Hematopoietic multipotent progenitor cell (in vitro differentiated cells): ENCODE results near the gene PCDHGA4. TPM values are rescaled to one million over a fixed set of nuclear protein-coding genes. Genes with fewer than 3 reads are reported as not detected.
"Not testable (repeated sequence)": the region's sequence is repeated elsewhere in the genome, so short reads cannot be mapped to it uniquely, and the experiment has no call there.

Experiments used
- DNase-seq, 3 donors: peaks; one replicate each; pipeline ENCODE4 v3.0.0-alpha.2; 2011 to 2015; ENCODE audit warnings: low read depth in 2 of 3, low spot score in 2 of 3
- total RNA-seq: library from RNA; depleted of rRNA; stranded (reverse); fragments of >200 nt; gene quantifications from one replicate; pipeline ENCODE4 v1.2.3, GENCODE V29; 2012

PCDHGA4 gene
- total RNA-seq, 1 donor = 0.81 TPM

DNA sequence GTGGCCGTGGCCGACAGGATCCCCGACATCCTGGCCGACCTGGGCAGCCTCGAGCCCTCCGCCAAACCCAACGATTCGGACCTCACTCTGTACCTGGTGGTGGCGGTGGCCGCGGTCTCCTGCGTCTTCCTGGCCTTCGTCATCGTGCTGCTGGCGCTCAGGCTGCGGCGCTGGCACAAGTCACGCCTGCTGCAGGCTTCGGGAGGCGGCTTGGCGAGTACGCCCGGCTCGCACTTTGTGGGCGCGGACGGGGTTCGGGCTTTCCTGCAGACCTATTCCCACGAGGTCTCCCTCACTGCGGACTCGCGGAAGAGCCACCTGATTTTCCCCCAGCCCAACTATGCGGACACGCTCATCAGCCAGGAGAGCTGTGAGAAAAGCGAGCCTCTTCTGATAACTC, 8.8 kb upstream of the PCDHGA4 start:
- not testable (repeated sequence) for DNase-seq

DNA sequence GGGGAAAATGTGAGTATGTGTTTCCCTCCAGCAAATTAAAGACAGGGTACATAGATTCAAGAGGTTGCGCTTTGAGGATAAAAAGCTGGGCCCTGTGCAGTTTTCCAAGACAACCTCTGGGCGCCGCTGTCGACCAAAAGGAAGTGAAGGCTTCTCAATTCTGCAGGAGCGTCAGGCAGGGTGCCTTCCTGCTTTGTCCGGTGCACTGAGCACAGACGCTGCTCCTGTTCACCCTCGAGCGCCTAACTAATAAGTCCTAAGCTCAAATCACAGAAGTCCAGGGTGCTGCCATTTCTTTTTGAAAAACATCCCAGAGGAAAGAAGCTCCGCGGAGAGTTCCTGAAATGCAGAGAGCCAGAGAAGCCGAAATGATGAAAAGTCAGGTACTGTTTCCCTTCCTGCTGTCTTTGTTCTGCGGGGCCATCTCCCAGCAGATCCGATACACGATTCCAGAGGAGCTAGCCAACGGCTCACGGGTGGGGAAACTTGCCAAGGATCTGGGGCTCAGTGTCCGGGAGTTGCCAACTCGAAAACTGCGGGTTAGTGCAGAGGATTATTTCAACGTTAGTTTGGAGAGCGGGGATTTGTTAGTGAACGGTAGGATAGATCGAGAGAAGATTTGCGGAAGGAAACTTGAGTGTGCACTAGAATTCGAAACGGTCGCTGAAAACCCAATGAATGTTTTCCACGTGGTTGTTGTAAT, 4.8 kb upstream of the PCDHGA4 start, which contains the start of gene PCDHGB1:
TSS of gene PCDHGB1 (plus strand) at position 183 of the 703 bp plus-strand sequence. CDS start at position 345, 162 bp downstream.
- DNase-seq = peak in 1 of 3 donors; percentile 31

DNA sequence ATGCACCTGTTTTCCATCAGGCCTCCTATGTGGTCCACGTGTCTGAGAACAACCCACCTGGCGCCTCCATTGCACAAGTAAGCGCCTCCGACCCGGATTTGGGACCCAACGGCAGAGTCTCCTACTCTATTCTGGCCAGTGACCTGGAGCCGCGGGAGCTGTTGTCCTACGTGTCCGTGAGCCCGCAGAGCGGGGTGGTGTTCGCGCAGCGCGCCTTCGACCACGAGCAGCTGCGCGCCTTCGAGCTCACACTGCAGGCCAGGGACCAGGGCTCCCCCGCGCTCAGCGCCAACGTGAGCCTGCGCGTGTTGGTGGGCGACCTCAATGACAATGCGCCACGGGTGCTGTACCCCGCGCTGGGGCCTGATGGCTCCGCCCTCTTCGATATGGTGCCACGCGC, 3.2 kb upstream of the PCDHGA4 start:
- DNase-seq = no peak

DNA sequence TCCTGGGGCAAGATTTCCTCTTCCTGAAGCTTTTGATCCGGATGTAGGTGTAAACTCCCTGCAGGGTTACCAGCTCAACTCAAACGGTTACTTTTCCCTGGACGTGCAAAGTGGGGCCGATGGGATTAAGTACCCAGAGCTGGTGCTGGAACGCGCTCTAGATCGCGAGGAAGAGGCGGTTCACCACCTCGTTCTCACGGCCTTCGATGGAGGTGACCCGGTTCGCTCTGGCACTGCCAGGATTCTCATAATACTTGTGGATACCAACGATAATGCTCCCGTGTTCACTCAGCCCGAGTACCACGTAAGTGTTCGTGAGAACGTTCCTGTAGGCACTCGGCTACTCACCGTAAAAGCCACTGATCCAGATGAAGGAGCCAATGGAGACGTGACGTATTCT, 820 bp downstream of the PCDHGA4 start:
- DNase-seq = no peak

DNA sequence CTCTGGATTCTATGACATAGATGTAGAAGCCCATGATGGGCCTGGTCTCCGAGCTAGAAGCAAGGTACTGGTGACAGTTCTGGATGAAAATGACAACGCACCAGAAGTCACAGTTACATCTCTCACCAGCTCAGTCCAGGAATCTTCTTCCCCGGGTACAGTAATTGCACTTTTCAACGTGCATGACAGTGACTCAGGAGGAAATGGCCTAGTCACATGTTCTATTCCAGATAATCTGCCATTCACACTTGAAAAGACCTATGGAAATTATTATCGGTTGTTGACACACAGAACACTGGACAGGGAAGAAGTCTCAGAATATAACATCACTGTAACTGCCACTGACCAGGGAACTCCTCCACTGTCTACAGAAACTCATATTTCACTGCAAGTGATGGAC, 1.3 kb downstream of the PCDHGA4 start:
- DNase-seq = no peak

DNA sequence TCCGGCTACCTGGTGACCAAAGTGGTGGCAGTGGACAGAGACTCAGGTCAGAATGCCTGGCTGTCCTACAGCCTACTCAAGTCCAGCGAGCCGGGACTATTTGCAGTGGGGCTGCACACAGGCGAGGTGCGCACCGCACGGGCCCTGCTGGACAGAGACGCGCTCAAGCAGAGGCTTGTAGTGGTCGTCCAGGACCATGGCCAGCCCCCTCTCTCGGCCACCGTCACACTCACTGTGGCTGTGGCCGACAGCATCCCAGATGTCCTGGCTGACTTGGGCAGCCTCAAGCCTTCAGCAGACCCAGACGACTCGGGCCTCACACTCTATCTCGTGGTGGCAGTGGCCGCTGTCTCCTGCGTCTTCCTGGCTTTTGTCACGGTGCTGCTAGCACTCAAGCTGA, 2.1 kb downstream of the PCDHGA4 start:
- no peak for DNase-seq

DNA sequence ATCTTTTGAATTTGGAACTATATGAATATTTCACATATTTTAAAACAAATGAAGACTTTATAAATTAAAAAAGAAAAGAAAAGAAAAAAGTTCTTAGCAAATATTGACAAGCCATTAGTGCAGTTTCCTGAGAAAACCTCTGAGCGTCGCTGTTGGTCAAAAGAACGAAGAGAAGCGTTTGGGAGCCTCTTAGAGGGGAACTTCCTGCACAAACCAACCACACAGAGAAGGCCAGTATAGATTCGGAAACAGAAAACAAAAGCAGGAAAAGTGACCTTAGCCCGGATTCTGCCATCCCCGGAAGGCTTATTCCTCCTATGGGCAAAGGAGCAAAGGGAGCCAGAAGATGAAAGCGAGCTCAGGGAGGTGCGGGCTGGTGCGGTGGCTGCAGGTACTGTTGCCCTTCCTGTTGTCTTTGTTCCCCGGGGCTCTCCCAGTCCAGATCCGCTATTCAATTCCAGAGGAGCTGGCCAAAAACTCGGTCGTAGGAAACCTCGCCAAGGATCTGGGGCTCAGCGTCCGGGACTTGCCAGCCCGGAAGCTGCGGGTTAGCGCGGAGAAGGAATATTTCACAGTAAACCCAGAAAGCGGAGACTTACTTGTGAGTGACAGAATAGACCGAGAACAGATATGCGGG, 5.1 kb downstream of the PCDHGA4 start, which contains the start of gene PCDHGB2:
TSS of gene PCDHGB2 (plus strand) at position 205 of the 637 bp plus-strand sequence. CDS start at position 347, 142 bp downstream.
- DNase-seq = peak in 1 of 3 donors; percentile 62

DNA sequence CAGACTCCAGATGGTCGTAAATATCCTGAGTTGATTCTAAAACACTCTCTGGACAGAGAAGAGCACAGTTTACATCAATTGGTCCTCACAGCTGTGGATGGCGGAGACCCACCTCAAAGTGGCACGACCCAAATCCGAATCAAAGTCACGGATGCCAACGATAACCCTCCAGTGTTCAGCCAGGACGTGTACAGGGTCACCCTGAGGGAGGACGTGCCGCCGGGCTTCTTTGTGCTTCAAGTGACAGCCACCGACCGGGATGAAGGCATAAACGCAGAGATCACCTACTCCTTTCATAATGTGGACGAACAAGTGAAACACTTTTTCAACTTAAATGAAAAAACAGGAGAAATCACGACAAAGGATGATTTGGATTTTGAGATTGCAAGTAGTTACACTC, 5.9 kb downstream of the PCDHGA4 start:
- no peak for DNase-seq

DNA sequence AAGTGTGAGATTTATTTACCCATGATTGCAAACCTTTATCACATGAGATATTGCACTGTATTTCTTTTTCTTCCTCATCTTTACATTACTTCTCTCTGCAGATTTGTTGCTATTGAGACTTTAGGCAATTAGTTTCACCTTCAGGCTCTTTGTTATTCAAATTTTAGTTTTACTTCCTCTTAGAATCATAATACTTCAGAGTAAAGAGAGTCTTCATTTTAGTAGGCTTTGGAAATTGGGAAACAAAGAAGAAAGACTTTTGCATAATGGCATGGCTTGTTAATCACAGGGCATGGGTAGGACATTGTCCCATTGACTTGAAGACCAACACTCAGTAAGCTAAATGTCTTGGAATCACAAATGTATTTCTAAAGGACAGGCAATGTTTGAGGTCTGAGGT, 7.9 kb downstream of the PCDHGA4 start:
- DNase-seq = no peak

DNA sequence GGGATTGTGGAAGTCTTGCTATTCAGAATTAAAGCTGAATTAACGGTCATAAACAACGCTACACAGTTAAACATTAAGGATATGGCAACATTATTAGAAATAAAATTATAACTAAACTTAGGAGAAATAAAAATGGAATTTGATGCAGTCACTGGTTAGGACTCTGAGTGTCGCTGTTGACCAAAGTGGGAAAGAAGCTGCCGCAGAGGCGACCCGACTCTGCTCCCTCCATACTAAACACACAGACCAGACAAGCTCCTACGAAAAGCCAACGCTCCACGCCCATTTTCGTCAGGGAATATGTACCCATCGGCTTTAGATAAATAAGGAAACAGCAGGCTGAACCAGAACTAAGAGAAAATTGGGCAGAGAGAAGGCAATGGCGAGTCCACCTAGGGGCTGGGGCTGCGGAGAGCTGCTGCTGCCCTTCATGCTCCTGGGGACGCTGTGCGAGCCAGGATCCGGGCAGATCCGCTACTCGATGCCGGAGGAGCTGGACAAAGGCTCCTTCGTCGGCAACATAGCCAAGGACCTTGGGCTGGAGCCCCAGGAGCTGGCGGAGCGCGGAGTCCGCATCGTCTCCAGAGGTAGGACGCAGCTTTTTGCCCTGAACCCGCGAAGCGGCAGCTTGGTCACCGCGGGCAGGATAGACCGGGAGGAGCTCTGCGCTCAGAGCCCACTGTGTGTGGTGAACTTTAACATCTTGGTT, 9.3 kb downstream of the PCDHGA4 start, which contains the start of gene PCDHGA5:
TSS of gene PCDHGA5 (plus strand) at position 211 of the 709 bp plus-strand sequence. CDS start at position 380, 169 bp downstream.
- DNase-seq = no peak

DNA sequence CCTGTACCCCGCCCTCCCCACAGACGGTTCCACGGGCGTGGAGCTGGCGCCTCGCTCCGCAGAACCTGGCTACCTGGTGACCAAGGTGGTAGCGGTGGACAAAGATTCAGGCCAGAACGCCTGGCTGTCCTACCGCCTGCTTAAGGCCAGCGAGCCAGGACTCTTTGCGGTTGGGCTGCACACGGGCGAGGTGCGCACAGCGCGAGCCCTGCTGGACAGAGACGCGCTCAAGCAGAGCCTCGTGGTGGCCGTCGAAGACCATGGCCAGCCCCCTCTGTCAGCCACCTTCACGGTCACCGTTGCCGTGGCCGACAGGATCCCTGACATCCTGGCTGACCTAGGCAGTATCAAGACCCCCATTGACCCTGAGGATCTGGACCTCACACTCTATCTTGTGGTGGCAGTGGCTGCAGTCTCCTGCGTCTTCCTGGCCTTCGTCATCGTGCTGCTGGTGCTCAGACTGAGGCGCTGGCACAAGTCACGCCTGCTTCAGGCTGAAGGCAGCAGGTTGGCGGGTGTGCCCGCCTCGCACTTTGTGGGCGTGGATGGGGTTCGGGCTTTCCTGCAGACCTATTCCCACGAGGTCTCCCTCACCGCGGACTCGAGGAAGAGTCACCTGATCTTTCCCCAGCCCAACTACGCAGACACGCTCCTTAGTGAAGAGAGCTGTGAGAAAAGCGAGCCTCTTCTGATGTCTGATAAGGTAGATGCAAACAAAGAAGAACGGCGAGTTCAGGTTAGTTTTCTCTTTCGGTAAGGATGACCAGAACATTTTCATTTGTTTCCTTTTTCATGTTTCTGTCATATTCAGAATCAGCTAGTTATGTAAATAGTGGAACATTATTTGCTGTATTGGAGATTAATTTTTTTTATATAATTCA, 11.4 kb downstream of the PCDHGA4 start:
- DNase-seq = no peak

DNA sequence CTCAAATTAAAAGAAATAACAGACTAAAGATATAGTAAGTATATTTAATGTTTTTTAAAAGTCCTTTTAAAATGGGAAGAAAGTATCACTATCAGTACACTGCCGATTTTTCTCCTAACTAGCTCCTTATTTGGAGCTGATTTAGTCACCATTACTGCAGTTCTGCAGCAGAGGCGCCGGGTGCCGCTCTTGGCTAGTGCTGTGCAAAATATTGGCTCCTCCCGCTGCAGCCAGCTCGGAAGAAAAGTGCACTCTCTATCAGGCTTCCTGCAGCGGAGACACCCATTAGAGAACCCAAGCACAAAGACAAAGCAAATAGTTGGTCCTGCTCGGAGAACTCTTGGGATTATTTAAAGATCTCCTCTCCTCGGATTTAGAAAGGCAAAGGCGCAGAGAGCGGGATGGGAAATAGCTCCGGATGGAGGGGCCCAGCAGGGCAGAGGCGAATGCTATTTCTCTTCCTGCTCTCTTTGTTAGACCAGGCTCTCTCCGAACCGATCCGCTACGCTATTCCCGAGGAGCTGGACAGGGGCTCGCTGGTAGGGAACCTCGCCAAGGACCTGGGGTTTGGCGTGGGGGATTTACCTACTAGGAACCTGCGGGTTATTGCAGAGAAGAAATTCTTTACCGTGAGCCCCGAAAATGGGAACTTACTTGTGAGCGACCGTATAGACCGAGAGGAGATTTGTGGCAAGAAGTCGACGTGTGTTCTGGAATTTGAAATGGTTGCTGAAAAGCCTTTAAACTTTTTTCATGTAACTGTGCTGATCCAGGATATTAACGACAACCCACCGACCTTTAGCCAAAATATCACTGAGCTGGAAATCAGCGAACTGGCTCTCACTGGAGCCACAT, 15.4 kb downstream of the PCDHGA4 start, which contains the start of gene PCDHGB3:
TSS of gene PCDHGB3 (plus strand) at position 249 of the 855 bp plus-strand sequence. CDS start at position 402, 153 bp downstream.
- DNase-seq = peak in 2 of 3 donors; percentile 55 to 69

DNA sequence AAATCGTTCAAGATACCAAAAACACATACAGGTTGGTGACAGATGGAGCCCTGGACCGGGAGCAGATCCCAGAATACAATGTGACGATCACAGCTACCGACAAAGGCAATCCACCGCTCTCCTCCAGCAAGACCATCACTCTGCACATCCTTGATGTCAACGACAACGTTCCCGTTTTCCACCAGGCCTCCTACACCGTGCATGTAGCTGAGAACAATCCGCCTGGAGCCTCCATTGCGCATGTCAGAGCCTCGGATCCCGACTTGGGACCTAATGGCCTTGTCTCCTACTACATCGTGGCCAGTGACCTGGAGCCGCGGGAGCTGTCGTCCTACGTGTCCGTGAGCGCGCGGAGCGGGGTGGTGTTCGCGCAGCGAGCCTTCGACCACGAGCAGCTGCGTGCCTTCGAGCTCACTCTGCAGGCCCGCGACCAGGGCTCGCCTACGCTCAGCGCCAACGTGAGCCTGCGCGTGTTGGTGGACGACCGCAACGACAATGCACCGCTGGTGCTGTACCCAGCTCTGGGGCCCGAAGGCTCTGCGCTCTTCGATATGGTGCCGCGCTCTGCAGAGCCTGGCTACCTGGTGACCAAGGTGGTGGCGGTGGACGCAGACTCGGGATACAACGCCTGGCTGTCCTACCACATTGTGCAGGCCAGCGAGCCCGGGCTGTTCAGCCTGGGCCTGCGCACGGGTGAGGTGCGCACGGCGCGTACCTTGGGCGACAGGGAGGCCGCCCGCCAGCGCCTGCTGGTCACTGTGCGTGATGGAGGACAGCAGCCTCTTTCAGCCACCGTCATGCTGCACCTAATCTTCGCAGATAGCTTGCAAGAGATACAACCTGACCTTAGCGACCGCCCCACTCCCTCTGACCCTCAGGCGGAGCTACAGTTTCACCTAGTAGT, 17.0 kb downstream of the PCDHGA4 start:
- no peak for DNase-seq

DNA sequence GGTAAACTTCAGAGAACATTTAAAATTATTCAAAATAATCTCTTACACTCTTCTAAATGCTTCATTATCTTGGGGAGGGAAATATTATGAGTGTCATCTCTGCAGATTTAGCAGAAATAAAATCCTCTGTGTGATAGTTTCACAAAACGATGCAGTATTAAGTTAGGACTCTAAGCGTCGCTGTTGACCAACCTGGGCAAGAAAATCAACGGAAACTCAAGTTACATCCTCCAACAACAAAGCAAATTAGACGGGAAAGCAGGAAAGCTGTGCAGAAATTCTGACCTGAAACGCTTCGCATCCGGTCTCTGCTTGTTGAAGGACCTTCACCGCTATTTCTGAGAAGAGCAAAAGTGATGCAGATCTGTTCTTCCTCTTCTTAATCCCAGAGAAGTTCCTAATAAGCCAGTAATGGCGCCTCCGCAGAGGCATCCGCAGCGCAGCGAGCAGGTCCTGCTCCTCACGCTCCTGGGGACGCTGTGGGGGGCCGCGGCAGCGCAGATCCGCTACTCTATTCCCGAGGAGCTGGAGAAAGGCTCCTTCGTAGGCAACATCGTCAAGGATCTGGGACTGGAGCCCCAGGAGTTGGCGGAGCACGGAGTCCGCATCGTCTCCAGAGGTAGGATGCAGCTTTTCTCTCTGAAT, 19.0 kb downstream of the PCDHGA4 start, which contains the start of gene PCDHGA6:
TSS of gene PCDHGA6 (plus strand) at position 219 of the 645 bp plus-strand sequence. CDS start at position 412, 193 bp downstream.
- no peak for DNase-seq

DNA sequence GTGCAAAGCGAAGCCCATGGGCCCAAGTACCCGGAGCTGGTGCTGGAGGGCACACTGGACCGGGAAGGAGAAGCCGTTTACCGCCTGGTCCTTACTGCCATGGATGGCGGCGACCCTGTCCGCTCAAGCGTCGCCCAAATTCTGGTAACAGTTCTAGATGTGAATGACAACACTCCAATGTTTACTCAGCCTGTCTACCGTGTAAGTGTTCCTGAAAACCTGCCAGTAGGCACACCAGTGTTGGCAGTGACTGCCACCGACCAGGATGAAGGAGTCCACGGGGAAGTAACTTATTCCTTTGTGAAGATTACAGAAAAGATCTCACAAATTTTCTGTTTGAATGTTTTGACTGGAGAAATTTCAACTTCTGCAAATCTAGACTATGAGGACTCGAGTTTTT, 19.8 kb downstream of the PCDHGA4 start:
- DNase-seq = no peak

DNA sequence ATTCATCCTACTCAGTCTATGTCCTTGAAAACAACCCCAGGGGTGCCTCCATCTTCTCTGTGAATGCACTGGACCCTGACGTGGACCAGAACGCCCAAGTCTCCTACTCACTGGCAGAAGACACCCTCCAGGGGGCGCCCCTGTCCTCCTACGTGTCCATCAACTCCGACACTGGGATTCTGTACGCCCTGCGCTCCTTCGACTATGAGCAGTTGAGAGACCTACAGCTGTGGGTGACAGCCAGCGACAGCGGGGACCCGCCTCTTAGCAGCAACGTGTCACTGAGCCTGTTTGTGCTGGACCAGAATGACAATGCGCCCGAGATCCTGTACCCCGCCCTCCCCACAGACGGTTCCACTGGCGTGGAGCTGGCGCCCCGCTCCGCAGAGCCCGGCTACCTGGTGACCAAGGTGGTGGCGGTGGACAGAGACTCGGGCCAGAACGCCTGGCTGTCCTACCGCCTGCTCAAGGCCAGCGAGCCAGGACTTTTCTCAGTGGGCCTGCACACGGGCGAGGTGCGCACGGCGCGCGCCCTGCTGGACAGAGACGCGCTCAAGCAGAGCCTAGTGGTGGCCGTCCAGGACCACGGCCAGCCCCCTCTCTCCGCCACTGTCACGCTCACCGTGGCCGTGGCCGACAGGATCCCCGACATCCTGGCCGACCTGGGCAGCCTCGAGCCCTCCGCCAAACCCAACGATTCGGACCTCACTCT, 20.8 kb downstream of the PCDHGA4 start:
- DNase-seq = not testable (repeated sequence)
